Measurements from ENCODE around the gene ABCA4.

- TF ChIP-seq CTCF (IDR thresholded peaks at IDR 0.05) (no peak), POLR2AphosphoS5 (IDR thresholded peaks at IDR 0.05; ENCODE audit: low read depth, low read length) (no peak), REST (IDR thresholded peaks at IDR 0.05; ENCODE audit: insufficient read depth in 1 of 2, low read depth in 2 of 2, low read length in 1 of 2) (no peak), SIN3A (IDR thresholded peaks at IDR 0.05; ENCODE audit: borderline replicate concordance, insufficient read depth, low read depth, low read length) (no peak), TCF7L2 (IDR thresholded peaks at IDR 0.05; ENCODE audit: low read depth, low read length) (no peak)
Observed at GRCh38 chr1:94048413-94049164, 72.4 kb downstream of the ABCA4 start.

Data from Panc1 (cell line).